NK-92 treated with Interleukin-12 subunit alpha and Interleukin-12 subunit beta, amount 100 ng/mL, for 24 hours (cell line): ENCODE results near the gene TUBGCP3.
"Not testable (repeated sequence)": the region's sequence is repeated elsewhere in the genome, so short reads cannot be mapped to it uniquely, and the experiment has no call there.

ENCODE experiments used
- DNase-seq: peaks from one replicate; lab custom pipeline; 2025; lab: John Stamatoyannopoulos, UW

The TUBGCP3 gene

DNA sequence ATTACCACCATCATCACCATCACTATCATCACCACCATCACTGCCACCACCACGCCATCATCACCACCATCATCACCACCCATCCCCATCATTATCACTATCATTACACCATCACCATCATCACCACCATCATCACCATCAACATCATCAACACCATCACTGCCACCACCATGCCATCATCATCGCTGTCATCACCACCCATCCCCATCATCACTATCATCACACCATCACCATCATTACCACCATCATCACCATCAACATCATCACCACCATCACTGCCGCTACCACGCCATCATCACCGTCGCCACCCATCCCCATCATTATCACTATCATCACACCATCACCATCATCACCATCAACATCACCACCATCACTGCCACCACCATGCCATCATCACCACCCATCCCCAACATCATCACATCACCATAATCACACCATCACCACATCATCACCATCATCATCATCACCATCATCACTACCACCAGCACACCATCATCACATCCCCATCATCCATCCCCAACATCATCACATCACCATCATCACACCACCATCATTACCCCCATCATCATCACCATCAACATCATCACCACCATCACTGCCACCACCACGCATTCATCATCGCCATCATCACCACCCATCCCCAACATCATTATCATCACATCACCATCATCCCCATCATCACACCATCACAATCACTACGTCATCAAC lies 61.7 kb downstream of the TUBGCP3 start:
- DNase-seq = no peak

DNA sequence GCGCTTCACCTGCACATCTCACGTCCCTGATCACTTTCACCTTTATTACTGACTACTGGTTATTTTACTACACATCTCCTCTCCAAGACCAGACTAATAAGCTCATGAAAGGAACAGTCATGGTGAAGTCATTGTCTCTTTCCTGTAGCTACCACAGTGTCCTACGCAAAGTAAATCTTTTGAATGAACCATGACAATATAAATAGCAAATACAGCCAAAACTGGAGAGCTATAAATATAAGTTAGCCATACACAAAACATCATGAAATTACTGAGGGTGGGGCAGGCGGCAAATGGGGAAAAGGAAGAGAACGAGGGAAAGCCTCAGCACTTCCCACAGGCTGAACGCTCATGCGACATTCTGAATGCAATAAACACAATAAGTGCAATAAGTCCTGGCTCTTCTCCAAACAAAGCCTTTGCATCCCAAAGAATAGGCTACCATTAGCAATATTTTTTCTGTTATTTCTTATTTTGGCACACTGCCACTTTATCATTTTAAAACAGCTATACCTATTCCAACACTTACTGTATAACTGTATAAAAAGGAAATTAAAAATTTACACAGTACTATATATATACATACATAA lies 62.5 kb downstream of the TUBGCP3 start:
- DNase-seq = no peak

DNA sequence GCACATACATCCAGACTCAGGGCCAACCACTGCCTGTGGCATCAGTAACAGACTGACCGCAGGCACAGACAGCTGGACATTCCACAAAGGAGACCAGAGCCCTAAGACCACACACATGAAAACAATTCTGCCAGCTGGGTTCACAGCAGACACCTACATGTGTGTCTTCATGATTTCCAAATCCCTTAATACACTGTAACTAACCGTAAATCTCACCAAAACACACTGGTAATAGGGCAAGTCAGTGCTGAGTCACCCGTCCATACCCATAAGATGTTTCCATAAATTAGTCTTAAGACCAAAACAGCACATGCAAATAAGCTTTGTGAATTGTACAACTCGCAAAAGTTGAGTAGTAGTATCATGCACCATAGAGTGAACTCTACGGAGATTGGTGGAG lies 65.4 kb downstream of the TUBGCP3 start:
- no peak for DNase-seq

GRCh38 chr13:112521073-112521685 lies 66.8 kb downstream of the TUBGCP3 start:
- DNase-seq = no peak

- DNase-seq = no peak
Measured at GRCh38 chr13:112519517-112520060, 68.4 kb downstream of the TUBGCP3 start.

DNA sequence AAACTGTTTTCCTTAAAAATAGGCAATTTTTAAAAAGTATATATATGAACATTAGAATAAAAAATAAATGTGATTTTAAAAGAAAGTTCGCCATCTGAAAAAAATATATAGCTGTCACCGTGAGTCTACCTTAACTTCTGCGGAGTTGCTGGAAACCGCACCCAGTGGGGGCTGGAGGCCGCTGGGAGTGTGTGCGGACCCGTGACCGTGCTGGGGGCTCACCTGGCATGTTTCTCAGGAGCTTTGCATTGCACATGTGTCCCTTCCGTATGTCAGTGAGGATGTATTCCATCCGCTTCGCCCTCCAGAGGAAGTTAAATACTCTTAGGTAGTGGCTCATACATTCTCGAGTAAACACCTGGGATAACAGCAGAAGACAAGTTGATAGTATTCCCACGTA lies 71.7 kb downstream of the TUBGCP3 start:
- no peak for DNase-seq

DNA sequence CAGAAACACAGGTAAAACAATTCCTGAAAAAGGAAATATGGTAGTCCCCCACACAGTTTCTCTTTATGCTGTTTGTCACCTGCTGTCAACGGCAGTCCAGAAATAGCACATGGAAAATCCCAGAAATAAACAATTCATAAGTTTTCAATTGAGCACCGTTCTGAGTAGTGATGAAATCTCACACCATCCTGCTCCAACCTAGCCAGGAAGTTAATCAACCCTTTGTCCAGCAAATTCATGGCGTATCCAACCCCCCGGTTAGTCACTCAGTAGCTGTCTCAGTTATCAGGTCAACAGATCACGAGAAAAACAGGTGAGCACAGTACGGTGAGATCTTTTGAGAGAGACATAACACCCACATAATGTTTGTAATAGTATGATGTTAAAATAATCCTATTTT lies 74.2 kb downstream of the TUBGCP3 start:
- DNase-seq = no peak

DNA sequence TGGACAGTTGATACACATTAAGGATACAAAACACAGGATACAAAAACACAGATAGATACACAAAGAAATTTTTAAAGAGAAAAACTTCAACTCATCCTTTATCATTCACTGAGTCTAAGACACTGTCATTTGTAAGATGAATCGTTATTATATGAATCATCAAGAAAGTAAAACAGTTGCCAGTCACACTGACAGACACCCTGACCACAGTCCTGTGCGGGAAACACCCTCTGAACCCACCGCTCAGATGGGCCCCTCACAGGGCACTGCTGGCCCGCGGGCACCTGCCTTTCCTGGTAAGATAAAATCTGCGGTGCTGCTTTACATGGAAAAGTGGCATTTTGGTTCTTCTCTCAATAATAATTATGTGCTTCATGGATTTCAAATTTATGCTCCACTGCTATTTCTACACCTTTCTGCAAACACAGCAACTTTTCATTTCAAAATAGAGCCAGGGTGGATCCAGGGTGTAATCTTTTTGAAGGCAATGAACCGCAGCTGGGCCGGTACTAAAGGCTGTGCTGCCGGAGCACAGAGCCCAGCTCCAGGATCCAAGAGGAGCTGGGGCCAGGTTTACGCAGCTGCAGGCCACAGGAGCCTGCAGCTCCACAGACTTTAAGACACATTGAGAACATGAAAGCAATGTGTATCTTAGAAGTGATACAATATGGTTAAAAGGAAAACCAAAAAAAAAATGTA lies 76.8 kb downstream of the TUBGCP3 start:
- no peak for DNase-seq

GRCh38 chr13:112510002-112510780 lies 77.8 kb downstream of the TUBGCP3 start:
- no peak for DNase-seq

- DNase-seq = no peak
Measured at GRCh38 chr13:112509190-112509589, 78.8 kb downstream of the TUBGCP3 start.

- DNase-seq = no peak
Measured at GRCh38 chr13:112506046-112506445, 81.9 kb downstream of the TUBGCP3 start.

GRCh38 chr13:112496166-112496565 lies 91.8 kb downstream of the TUBGCP3 start:
- DNase-seq = no peak

DNA sequence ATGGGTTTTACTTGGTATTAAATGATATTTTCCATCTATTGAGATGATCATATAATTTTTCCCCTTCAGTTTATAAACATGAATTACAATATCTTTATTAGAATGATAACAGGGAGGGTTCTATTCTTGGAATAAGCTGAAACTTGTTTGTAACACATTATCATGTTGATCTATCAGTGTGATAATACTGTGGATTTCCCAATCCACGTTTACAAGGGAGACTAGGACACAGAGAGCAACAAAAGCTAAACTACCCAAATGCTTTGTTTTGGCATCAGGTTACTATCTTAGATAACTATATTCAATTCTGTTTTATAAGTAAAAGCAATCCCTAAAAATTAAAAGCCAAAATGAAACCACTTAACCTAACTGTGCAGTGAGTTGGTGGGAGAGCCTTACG lies 92.5 kb downstream of the TUBGCP3 start:
- DNase-seq = no peak

DNA sequence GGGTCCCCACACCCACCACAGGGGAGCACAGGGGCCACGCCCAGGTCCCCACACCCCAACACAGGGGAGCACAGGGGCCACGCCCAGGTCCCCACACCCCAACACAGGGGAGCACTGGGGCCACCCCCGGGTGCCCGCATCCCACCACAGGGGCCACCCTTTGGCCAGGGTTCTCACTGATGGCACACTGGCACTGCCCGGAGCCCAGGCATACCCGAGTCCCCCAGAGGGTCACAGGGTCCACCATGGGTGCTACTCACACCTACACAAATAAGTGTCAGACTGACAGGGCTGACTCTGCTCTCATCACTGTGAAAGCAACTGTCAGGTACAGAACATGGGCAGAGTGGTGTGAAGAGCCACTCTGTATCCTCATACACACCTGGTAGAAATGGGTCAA lies 98.8 kb downstream of the TUBGCP3 start:
- no peak for DNase-seq

DNA sequence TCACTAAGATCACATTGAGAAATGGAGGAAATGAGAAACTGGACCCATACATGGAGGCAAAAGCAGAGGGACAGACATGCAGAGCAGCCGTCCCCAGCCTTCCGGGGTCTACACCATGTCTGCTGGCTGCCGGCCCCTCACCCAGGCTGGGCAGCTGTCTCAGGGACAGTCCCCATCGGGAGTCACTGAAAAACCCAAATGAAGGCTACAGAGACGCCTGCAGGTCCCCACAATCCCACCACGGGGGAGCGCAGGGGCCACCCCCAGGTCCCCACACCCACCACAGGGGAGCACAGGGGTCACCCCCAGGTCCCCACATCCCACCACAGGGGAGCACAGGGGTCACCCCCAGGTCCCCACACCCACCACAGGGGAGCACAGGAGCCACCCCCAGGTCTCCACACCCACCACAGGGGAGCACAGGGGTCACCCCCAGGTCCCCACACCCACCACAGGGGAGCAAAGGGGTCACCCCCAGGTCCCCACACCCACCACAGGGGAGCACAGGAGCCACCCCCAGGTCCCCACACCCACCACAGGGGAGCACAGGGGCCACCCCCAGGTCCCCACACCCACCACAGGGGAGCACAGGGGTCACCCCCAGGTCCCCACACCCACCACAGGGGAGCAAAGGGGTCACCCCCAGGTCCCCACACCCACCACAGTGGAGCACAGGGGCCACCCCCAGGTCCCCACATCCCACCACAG lies 99.5 kb downstream of the TUBGCP3 start:
- not testable (repeated sequence) for DNase-seq

- DNase-seq = no peak
Measured at GRCh38 chr13:112487127-112487517, 100.8 kb downstream of the TUBGCP3 start.

- no peak for DNase-seq
Measured at GRCh38 chr13:112486386-112487126, 101.4 kb downstream of the TUBGCP3 start.

- DNase-seq = not testable (repeated sequence)
Measured at GRCh38 chr13:112485814-112486213, 102.1 kb downstream of the TUBGCP3 start.

DNA sequence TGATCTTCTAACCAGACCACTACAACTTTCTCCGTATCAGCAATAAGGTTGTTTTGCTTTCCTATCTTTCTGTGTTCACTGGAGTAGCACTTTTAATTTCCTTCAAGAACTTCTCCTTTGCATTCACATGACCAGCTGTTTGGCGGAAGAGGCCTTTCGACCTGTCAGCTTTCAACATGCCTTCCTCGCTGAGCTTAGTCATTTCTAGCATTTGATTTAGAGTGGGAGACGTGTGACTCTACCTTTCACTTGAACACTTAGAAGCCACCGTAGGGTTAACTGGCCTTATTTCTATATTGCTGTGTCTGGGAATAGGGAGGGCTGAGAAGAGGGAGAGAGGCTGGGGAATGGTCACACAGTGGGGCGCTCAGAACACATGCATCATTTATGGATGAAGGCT lies 104.7 kb downstream of the TUBGCP3 start:
- no peak for DNase-seq

GRCh38 chr13:112481458-112481857 lies 106.5 kb downstream of the TUBGCP3 start:
- DNase-seq = no peak
